Measurements from ENCODE around the gene ERO1A. TPM values are rescaled to one million over a fixed set of nuclear protein-coding genes. Genes with fewer than 3 reads are reported as not detected.

Gene ERO1A
- total and polyA plus RNA-seq, 2 of the 4 experiments (the other 2 are of a cell fraction), result 29.7 to 44.6 TPM

- Histone ChIP-seq H3K4me3 (ENCODE audit: insufficient read depth, low read depth, low read length) (no peak overlapping the region), H4K20me1 (ENCODE audit: insufficient read depth, low read length) (no peaks in the 10 kb centered on the region), H2AK5ac (ENCODE audit: low read depth, low read length) (no peak overlapping the region), H3K14ac (replicated peaks; ENCODE audit: low read depth, low read length) (no peak overlapping the region), H2BK20ac (ENCODE audit: low read depth, low read length) (no peak overlapping the region), H3K9me1 (ENCODE audit: insufficient read depth, low read length) (no peaks in the 10 kb centered on the region), H2BK5ac (ENCODE audit: low read depth, low read length, poor library complexity, severe bottlenecking) (no peak overlapping the region), H2BK120ac (ENCODE audit: low read depth, low read length) (no peak overlapping the region), H2AK9ac (replicated peaks; ENCODE audit: low read depth, low read length, poor library complexity) (no peak overlapping the region), H3K4ac (ENCODE audit: low read depth, low read length) (no peak overlapping the region), H3K9me3 (ENCODE audit: control insufficient read depth, insufficient read depth, low read length) (no peaks in the 10 kb centered on the region), H3K23ac (ENCODE audit: low read depth, low read length) (no peak overlapping the region), H3K9ac (ENCODE audit: low read depth, low read length) (no peak overlapping the region), H4K5ac (ENCODE audit: low read depth, low read length) (no peak overlapping the region), H3K79me1 (ENCODE audit: low read depth in 1 of 2, low read length in 2 of 2) (no peaks in the 10 kb centered on the region), H3K56ac (ENCODE audit: extremely low read depth, insufficient read depth, low read length) (no peak overlapping the region), H3K4me1 (ENCODE audit: control insufficient read depth, insufficient read depth, low read length) (no peaks in the 10 kb centered on the region), H4K91ac (ENCODE audit: insufficient read depth, low read depth, low read length) (no peak overlapping the region), H4K8ac (ENCODE audit: low read depth in 2 of 2, low read length in 2 of 2) (no peak overlapping the region), H3K27ac (ENCODE audit: insufficient read depth, low read length) (no peak overlapping the region), H2AFZ (replicated peaks; ENCODE audit: low read length, poor library complexity) (no peak overlapping the region), H3K18ac (ENCODE audit: low read depth, low read length) (no peak overlapping the region), H3K4me2 (ENCODE audit: low read depth, low read length) (no peak overlapping the region), H2BK15ac (ENCODE audit: low read depth, low read length) (no peak overlapping the region), H3K36me3 (ENCODE audit: control insufficient read depth, insufficient read depth, low read length) (no peaks in the 10 kb centered on the region), H3K27me3 (ENCODE audit: control insufficient read depth, insufficient read depth, low read length) (no peaks in the 10 kb centered on the region)
- intact Hi-C loops (cut with micrococcal nuclease), result no loop called here
- ChIA-PET POLR2A (ENCODE audit: unreplicated experiment) (no interaction called here), CTCF (no interaction called here)
- dilution Hi-C loops (cut with HindIII; ENCODE audit: low sequenced_read_pairs, unreplicated experiment), result no loop called here
- in situ Hi-C loops (cut with MboI; ENCODE audit: low sequenced_read_pairs), result no loop called here
- BruUV-seq (replicated peaks), result no TSS peak
- DNase-seq (peak; percentile 1), ATAC-seq (ENCODE audit: low read depth) (no peak)
- TF ChIP-seq USF2 (IDR thresholded peaks at IDR 0.05; ENCODE audit: low read depth, low read length) (no peak), FOS (IDR thresholded peaks at IDR 0.05; ENCODE audit: low read depth, low read length) (no peak), MAFK (IDR thresholded peaks at IDR 0.05; ENCODE audit: low read depth, low read length) (no peak), RCOR1 (IDR thresholded peaks at IDR 0.05; ENCODE audit: insufficient replicate concordance, low read length) (no peak), ELK1 (IDR thresholded peaks at IDR 0.05; ENCODE audit: borderline replicate concordance, low read depth, low read length) (no peak), NFE2L2 (IDR thresholded peaks at IDR 0.05; ENCODE audit: low read depth, low read length) (no peak), MAZ (IDR thresholded peaks at IDR 0.05; ENCODE audit: borderline replicate concordance, low read depth, low read length) (no peak), BHLHE40 (IDR thresholded peaks at IDR 0.05; ENCODE audit: low read depth, low read length) (no peak), RAD21 (IDR thresholded peaks at IDR 0.05; ENCODE audit: low read length) (no peak)
- no CpG with 5 or more reads among the region's 5 CpGs for WGBS, 2 experiments (ENCODE audit: extremely low coverage in 2 of 2, insufficient read length in 1 of 2)
Measured at GRCh38 chr14:52596861-52597260, 98.5 kb downstream of the ERO1A start.
